Epithelial cell of proximal tubule (primary cell): Measurements from ENCODE around the gene GARIN5B. TPM values are rescaled to one million over a fixed set of nuclear protein-coding genes. Genes with fewer than 3 reads are reported as not detected.

Experiments
- DNase-seq: peaks from one replicate; pipeline ENCODE4 v3.0.0-alpha.2; 2011; ENCODE audit warnings: low read depth
- H3K4me3 ChIP-seq: 2 replicates; pipeline ENCODE4 v1.5.1; 2011; ENCODE audit warnings: low read depth, mild to moderate bottlenecking, low read length
- total RNA-seq: library from RNA; depleted of rRNA; stranded (reverse); fragments of >200 nt; gene quantifications from 2 replicates; pipeline ENCODE4 v1.2.3, GENCODE V29; 2015
- TF ChIP-seq, protein P1 (sequence below): conservative IDR thresholded peaks from 2 replicates; pipeline ENCODE4 v1.5.1; 2012; ENCODE audit warnings: low read depth, mild to moderate bottlenecking, low read length

GARIN5B gene
- total RNA-seq, 1 donor from 2014 or later = not detected

GRCh38 chr19:55346725-55347441 lies 16.2 kb downstream of the GARIN5B start:
- TF ChIP-seq, protein P1, sequence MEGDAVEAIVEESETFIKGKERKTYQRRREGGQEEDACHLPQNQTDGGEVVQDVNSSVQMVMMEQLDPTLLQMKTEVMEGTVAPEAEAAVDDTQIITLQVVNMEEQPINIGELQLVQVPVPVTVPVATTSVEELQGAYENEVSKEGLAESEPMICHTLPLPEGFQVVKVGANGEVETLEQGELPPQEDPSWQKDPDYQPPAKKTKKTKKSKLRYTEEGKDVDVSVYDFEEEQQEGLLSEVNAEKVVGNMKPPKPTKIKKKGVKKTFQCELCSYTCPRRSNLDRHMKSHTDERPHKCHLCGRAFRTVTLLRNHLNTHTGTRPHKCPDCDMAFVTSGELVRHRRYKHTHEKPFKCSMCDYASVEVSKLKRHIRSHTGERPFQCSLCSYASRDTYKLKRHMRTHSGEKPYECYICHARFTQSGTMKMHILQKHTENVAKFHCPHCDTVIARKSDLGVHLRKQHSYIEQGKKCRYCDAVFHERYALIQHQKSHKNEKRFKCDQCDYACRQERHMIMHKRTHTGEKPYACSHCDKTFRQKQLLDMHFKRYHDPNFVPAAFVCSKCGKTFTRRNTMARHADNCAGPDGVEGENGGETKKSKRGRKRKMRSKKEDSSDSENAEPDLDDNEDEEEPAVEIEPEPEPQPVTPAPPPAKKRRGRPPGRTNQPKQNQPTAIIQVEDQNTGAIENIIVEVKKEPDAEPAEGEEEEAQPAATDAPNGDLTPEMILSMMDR = no peak
- DNase-seq = no peak
- no peak overlapping the region for H3K4me3 ChIP-seq

DNA sequence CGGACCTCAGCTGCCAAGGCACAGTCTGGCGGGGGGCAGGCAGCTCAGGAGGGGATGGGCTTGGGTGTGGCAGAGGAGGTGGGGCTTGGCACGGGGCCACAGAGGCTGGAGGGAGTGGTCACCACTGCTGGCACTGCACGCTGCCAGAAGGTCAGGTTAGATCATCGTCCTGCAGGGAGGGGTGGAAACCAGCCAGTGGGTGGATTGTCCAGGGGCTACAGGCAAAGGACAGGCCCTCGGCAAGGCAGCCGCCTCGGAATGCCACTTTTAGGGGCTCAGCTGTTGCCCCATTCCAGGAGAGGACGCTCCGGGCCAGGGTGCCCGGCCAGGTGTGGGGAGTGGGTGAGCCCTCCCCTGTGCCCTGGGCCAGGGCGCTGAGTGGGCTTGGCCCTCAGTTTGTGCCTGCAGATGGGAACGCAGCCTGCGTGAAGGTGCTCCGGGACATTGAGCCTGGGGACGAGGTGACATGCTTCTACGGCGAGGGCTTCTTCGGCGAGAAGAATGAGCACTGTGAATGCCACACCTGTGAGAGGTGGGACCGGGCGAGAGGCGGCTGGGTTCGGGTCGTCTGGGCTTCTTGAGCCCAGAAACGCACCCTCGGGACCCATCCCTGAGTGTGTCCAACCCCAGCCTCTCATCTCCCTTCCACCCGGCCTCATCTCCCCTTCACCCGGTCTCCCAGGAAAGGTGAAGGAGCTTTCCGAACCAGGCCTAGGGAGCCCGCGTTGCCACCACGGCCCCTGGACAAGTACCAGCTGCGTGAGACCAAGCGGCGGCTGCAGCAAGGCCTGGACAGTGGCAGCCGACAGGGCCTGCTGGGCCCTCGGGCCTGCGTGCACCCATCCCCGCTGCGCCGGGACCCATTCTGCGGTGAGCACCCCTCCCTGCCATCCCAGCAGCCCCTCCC lies 17.0 kb downstream of the GARIN5B start:
- H3K4me3 ChIP-seq = no peak overlapping the region
- no peak for DNase-seq
- TF ChIP-seq, protein P1 = no peak

GRCh38 chr19:55345101-55345817 lies 17.8 kb downstream of the GARIN5B start:
- DNase-seq = no peak
- H3K4me3 ChIP-seq = no peak overlapping the region
- TF ChIP-seq, protein P1 = no peak

DNA sequence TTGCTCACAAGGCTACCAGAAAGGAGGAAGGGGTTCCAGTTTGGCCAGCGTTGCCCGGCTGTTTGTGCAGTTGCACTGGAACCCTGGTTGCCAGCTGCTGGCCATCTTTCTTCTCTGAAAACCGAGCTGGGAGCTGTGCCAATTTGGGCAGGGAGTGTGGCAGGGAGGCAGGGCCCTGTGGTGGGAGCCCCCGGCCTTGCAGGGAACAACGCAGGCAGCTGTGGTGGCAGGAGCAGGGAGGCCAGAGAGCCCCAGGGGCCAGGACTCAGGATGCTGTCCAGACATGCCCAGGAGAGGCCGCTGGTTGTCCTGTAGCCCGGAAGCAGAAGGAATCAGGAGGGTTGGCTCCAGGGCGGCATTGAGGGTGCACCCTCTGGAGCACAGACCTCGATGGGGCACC lies 18.6 kb downstream of the GARIN5B start:
- TF ChIP-seq, protein P1 = no peak
- DNase-seq = no peak
- no peak overlapping the region for H3K4me3 ChIP-seq

DNA sequence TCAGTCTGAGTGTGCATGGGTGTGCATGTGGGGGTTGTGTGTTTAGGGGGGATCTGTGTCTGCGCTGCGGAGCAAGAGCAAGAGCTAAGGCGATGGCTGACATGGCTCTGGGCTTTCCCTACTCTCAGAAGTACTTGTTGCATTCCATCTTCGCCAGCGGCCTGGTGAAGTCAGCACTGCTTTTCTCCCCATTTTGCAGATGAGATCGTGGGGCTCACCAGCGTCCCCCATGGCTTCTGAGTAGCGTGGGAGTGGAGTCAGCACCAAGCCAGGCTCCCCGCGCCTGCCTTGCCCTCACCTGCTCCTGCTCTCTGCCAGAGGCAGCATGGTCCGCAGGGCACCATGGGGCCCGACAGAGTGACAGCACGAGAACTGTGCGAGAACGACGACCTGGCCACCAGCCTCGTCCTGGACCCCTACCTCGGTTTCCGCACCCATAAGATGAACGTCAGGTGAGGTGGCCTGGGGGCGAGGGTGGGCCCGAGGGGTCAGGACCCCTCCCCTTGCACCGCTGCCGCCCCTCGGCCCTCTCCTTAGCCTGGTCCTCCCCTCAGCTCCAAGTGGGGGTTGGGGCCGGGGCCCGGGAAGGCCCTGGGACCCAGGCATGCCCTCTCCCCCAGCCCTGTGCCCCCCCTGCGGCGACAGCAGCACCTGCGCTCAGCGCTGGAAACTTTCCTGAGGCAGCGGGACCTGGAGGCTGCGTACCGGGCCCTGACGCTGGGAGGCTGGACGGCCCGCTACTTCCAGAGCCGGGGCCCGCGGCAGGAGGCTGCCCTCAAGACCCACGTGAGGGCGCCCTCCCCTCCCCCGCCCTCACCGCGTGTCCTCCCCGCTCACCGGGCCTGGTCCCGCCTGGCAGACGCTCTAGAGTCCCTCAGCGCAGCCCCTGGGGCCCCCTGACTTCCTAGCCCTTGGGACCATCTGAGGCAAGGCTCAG lies 21.2 kb downstream of the GARIN5B start:
- no peak overlapping the region for H3K4me3 ChIP-seq
- DNase-seq = no peak
- TF ChIP-seq, protein P1 = no peak

- H3K4me3 ChIP-seq = peak overlapping the region; percentile 89
- no peak for DNase-seq
- TF ChIP-seq, protein P1 = no peak
Observed at GRCh38 chr19:55341171-55341588, 21.9 kb downstream of the GARIN5B start.
